Stimulated activated CD4-positive, alpha-beta T cell treated with anti-CD3 and anti-CD28 coated beads, TNF-alpha, amount 100 ng/mL, for 48 hours (primary cell): ENCODE results near the gene SERBP1.

Source experiments
- DNase-seq, 3 donors: peaks; one replicate each; pipeline ENCODE4 v3.0.0-alpha.2; 2020; ENCODE audit warnings: low read depth in 3 of 3

The SERBP1 gene

DNA sequence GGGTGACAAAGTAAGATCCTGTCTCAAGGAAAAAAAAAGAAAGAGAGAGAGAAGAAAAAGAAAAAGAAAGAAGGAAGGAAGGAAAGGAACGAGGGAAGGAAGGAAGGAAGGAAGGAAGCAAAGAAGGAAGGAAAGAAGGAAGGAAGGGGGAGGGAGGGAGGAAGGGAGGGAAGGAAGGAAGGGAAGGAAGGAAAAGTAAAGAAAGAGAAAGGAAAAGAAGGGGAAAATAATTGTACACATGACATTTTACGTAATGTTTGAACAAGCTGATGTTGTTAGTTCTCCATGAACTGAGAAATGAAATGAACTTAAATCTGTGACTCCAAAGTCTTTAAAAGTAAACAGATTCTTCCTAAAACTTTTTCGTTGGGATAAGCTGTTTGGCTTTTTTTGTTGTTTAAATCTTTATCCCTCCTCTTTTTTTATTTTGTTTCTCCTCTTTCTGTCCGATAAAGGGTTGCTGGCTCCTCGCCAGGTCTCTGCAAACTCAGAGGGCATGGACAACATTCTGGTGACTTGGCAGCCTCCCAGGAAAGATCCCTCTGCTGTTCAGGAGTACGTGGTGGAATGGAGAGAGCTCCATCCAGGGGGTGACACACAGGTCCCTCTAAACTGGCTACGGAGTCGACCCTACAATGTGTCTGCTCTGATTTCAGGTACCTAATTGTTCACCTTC, 62.7 kb downstream of the SERBP1 start:
- DNase-seq: no peak

GRCh38 chr1:67361641-67362040, 68.6 kb downstream of the SERBP1 start:
- no peak for DNase-seq

DNA sequence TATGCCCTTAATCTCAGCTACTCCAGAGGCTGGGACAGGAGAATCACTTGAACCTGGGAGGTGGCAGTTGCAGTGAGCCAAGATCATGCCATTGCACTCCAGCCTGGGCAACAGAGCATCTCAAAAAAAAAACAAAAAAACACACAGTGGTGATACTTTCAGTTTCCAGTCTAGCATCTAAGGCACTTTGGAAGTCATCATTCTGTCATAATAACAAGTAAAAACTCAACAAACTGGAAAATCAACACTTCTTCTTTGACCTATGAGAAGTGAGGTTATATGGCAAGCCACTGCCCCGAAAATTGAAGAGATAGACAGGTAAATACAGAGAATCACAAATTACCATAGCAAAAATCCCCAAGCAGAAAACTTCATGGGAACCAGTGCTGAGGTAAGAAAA, 70.6 kb downstream of the SERBP1 start:
- no peak for DNase-seq
